Omental fat pad (tissue), 4 donors: ENCODE data around the gene CEP128. TPM values are rescaled to one million over a fixed set of nuclear protein-coding genes. Genes with fewer than 3 reads are reported as not detected.

Source experiments
- ATAC-seq: fragments of 150-250 bp; one replicate; pipeline ENCODE4 v1.9.1; 2016; ENCODE audit warnings: mild to moderate bottlenecking, moderate library complexity; ENCODE audit not compliant: low FRiP score
- DNase-seq: peaks from one replicate; pipeline ENCODE4 v3.0.0-alpha.2; 2019; ENCODE audit warnings: low spot score
- total RNA-seq, 4 donors: library from RNA; depleted of rRNA; stranded (reverse); fragments of >200 nt; gene quantifications; one replicate each; pipeline ENCODE4 v1.1.0, GENCODE V29; 2016
- TF ChIP-seq, protein P1 (sequence below), 3 donors: fragments of 450-650 bp; IDR thresholded peaks; one replicate each; pipeline ENCODE4 v1.5.1; 2016 to 2017; ENCODE audit warnings: antibody characterized with exemption in 3 of 3, mild to moderate bottlenecking in 3 of 3, moderate library complexity in 2 of 3

The CEP128 gene
- total RNA-seq, 4 donors from 2014 or later, result 3.5 to 13.1 (median 4.6) TPM

DNA sequence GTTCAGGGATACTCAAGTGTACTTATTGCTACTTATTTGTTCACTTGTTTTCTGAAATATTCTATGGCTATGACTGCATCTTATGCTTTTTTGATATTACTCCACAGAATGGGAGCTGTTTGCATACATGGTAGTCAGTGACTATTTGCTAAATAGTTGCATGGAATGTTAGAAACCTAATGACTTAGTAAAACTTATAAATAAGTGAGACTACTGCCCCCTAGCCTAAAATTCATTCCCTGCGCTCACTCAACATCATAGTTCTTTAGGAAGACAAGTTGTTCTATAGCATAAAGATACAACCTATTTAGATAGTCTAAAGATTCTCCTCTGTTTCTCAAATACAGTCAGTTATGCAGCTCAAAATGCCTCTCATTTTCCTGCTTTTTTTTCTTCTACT, 305.5 kb downstream of the CEP128 start:
- DNase-seq (no peak), ATAC-seq (no peak)
- TF ChIP-seq, protein P1, sequence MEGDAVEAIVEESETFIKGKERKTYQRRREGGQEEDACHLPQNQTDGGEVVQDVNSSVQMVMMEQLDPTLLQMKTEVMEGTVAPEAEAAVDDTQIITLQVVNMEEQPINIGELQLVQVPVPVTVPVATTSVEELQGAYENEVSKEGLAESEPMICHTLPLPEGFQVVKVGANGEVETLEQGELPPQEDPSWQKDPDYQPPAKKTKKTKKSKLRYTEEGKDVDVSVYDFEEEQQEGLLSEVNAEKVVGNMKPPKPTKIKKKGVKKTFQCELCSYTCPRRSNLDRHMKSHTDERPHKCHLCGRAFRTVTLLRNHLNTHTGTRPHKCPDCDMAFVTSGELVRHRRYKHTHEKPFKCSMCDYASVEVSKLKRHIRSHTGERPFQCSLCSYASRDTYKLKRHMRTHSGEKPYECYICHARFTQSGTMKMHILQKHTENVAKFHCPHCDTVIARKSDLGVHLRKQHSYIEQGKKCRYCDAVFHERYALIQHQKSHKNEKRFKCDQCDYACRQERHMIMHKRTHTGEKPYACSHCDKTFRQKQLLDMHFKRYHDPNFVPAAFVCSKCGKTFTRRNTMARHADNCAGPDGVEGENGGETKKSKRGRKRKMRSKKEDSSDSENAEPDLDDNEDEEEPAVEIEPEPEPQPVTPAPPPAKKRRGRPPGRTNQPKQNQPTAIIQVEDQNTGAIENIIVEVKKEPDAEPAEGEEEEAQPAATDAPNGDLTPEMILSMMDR (IDR thresholded peaks at IDR 0.05), result no peak

DNA sequence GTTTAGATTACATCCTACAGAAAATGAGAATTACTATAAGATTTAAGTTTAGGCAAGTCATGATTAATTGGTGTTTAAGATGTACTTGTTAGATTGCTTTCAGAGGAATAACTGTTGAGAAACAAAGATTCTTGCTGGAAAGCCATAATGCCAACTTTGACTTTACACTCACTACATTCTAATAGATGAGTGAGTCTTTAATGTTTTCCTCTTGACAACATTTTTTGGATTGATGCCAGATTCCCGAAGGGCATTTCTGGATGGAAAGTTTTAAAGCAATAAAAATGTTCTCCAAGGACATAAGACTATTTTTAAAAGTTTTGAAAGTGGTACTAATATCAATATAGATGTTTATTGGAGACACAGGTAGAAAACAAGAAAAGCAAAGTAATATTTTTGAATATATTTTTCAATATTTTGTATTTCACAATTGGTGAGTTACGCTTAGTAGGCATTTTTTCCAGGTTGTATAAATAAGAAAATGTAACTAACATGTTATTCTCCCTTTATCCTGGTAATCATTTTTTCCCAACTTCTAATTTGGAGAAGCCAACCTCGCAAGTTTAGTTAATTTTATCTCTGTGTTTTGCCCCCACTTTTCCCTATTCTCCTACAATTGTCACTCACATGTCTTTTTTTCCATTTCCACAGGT, 307.3 kb downstream of the CEP128 start:
- DNase-seq (no peak), ATAC-seq (no peak)
- TF ChIP-seq, protein P1 (IDR thresholded peaks at IDR 0.05), result no peak

DNA sequence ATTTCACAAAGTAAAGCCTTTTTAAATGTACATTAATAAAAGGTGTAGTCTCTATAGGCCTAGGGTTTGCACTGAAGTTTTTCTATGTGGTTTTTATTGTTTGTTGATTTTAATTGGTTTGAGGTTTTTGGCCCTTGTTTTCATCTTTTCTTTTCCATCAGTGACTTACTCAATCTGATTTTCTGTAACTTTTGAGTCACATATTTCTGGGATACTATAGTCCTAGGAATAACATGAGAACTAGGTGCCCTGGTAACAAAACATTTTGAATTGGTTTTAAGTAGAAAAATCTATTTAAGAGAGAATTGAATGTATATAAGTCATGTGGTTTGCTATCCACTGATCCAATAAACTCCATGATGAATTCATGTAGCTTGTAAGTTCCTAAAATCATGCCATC, 311.9 kb downstream of the CEP128 start:
- no peak for DNase-seq
- no peak for ATAC-seq
- TF ChIP-seq, protein P1 (IDR thresholded peaks at IDR 0.05), result no peak

DNA sequence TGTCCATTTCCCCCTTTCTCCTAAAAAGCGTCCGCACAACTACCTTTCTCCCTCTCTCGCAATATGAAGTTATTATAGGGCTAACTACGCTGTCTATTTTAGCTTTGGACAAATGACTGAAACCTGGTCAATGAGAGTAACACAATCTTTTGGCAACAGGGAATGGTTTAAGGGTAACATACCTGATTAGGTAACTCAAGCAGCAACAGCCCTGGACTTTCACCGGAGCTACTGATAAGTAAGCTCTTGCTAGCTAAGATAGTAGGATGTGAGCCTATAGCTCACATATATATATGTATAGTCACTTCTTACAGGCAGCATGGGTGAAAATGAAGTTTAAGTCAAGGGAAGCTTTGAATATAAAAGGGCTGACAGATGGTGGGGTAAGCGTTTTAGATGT, 313.0 kb downstream of the CEP128 start:
- DNase-seq (no peak), ATAC-seq (no peak)
- TF ChIP-seq, protein P1 (IDR thresholded peaks at IDR 0.05), result no peak

DNA sequence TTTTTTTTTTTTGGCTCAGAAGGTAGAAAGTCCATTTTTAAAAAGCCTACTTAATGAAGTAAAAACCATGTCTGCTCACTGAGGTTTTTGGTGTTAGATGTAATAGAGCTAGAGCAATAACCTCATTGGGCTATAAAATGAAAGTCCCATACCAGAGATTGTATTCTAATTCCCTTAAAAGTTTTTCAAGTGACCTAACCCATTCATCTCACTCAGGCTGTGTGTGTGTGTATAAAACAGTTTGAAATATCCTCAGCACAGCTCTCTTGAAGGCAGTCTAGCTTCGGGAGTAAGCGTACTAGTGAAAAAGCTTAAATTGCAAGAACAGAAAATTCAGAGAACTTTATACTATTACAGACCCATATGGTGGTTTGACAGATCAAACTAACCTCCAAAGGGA, 313.8 kb downstream of the CEP128 start:
- DNase-seq (no peak), ATAC-seq (no peak)
- TF ChIP-seq, protein P1 (IDR thresholded peaks at IDR 0.05), result no peak

DNA sequence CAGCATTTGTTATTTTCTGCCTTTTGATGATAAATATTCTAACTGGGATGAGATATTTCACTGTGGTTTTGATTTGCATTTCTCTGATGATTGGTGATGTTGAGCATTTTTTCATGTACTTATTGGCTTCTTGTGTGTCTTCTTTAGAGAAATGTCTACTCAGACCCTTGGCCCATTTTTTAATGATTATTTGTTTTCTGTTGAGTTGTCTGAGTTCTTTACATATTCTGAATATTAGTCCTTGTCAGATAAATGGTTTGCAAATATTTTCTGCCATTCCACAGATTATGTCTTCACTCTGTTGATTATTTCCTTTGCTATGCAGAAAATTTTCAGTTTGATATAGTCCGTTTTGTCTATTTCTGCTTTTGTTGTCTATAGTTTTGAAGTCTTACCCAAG, 317.0 kb downstream of the CEP128 start:
- no peak for DNase-seq
- no peak for ATAC-seq
- TF ChIP-seq, protein P1 (IDR thresholded peaks at IDR 0.05), result no peak

DNA sequence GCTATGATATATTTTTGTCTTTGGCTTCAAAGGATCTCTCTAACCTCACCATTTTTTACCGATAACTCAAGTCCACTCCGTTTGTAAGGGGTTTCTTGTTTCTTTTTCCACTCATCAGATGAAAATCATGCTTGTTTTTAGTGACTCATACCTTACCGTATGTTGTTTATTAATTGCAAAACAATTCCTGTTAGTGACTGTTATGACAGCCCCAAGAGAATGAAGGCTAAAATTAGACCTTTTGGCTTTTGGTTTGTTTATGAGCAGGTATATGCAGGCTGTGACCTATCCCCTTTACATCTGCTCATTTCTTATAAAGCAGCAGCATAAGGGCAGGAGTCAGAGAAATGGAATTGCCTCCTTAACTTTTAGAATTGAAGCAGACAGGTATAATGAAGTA, 319.8 kb downstream of the CEP128 start:
- ATAC-seq, result no peak
- no peak for DNase-seq
- TF ChIP-seq, protein P1 (IDR thresholded peaks at IDR 0.05), result no peak
